WTC11 (cell line): ENCODE measurements around the gene COL21A1. TPM values are rescaled to one million over a fixed set of nuclear protein-coding genes. Genes with fewer than 3 reads are reported as not detected.
A peak's percentile ranks its signal among the peaks of the same experiment; 100 is the strongest.

Source experiments
- ATAC-seq: fragments of 200-7000 bp; cut with Tn5 transposase; 2 replicates; pipeline ENCODE4 v1.10.0; 2021; ENCODE audit warnings: mild to moderate bottlenecking, moderate library complexity
- CTCF ChIA-PET: fragments of 300-600 bp; sonication (Branson Sonifier 250); formaldehyde crosslinking; loops from one replicate; lab custom pipeline; 2021; ENCODE audit warnings: antibody characterized with exemption; lab: Charles Lee
- POLR2A ChIA-PET: fragments of 350-600 bp; sonication (Branson Sonifier 250); formaldehyde crosslinking; loops from one replicate; lab custom pipeline; 2021; ENCODE audit warnings: antibody characterized with exemption; lab: Charles Lee
- DNase-seq: peaks from one replicate; pipeline ENCODE4 v3.0.0; 2021; ENCODE audit warnings: low spot score
- H3K27ac Mint-ChIP-seq: 2 replicates; pipeline ENCODE4 v1.8.0; 2021; ENCODE audit warnings: mixed read lengths
- H3K27me3 Mint-ChIP-seq: 2 replicates; pipeline ENCODE4 v1.8.0; 2021; ENCODE audit warnings: low read depth, mild to moderate bottlenecking, moderate library complexity, mixed read lengths
- H3K36me3 Mint-ChIP-seq: 2 replicates; pipeline ENCODE4 v1.8.0; 2021; ENCODE audit warnings: mixed read lengths
- H3K4me1 Mint-ChIP-seq: 2 replicates; pipeline ENCODE4 v1.8.0; 2022; ENCODE audit warnings: mixed read lengths
- H3K4me3 Mint-ChIP-seq: 2 replicates; pipeline ENCODE4 v1.8.0; 2021; ENCODE audit warnings: mild to moderate bottlenecking, moderate library complexity, mixed read lengths
- H3K9me3 Mint-ChIP-seq: 2 replicates; pipeline ENCODE4 v1.8.0; 2021; ENCODE audit warnings: mixed read lengths
- ATF6 ChIP-seq: sonication (generic); formaldehyde crosslinking; IDR thresholded peaks from 2 replicates; pipeline ENCODE4 v1.8.1; 2023; ENCODE audit warnings: mild to moderate bottlenecking, missing genetic modification reagents
- CREB1 ChIP-seq: sonication (generic); formaldehyde crosslinking; IDR thresholded peaks from 2 replicates; pipeline ENCODE4 v1.8.0; 2023; ENCODE audit warnings: mild to moderate bottlenecking, missing genetic modification reagents
- E2F1 ChIP-seq: sonication (generic); formaldehyde crosslinking; IDR thresholded peaks from 2 replicates; pipeline ENCODE4 v1.8.0; 2022; ENCODE audit warnings: mild to moderate bottlenecking, missing genetic modification reagents
- EMX1 ChIP-seq: fragments of 250-450 bp; sonication (Bioruptor Pico); IDR thresholded peaks from 2 replicates; pipeline ENCODE4 v1.8.0; 2021; ENCODE audit warnings: mild to moderate bottlenecking
- ETV6 ChIP-seq: sonication (generic); formaldehyde crosslinking; IDR thresholded peaks from 2 replicates; pipeline ENCODE4 v1.8.1; 2022; ENCODE audit warnings: mild to moderate bottlenecking, missing genetic modification reagents
- FOXP1 ChIP-seq: sonication (generic); formaldehyde crosslinking; IDR thresholded peaks from 2 replicates; pipeline ENCODE4 v1.8.0; 2022; ENCODE audit warnings: missing genetic modification reagents, mild to moderate bottlenecking, moderate library complexity, borderline replicate concordance
- FOXP4 ChIP-seq: sonication (generic); formaldehyde crosslinking; IDR thresholded peaks from 2 replicates; pipeline ENCODE4 v1.8.0; 2022; ENCODE audit warnings: mild to moderate bottlenecking, missing genetic modification reagents
- GRHL2 ChIP-seq: fragments of 250-450 bp; sonication (Bioruptor Pico); IDR thresholded peaks from 2 replicates; pipeline ENCODE4 v1.8.0; 2022; ENCODE audit warnings: mild to moderate bottlenecking, moderate library complexity; ENCODE audit not compliant: insufficient replicate concordance, severe bottlenecking
- IRF2 ChIP-seq: sonication (generic); formaldehyde crosslinking; IDR thresholded peaks from 2 replicates; pipeline ENCODE4 v1.8.0; 2022; ENCODE audit warnings: low read depth, missing genetic modification reagents, borderline replicate concordance
- MYBL2 ChIP-seq: sonication (generic); formaldehyde crosslinking; IDR thresholded peaks from 2 replicates; pipeline ENCODE4 v1.8.1; 2023; ENCODE audit warnings: mild to moderate bottlenecking, moderate library complexity, missing genetic modification reagents
- NFATC4 ChIP-seq: fragments of 250-450 bp; sonication (Bioruptor Pico); IDR thresholded peaks from 2 replicates; pipeline ENCODE4 v1.9.0; 2021; ENCODE audit warnings: mild to moderate bottlenecking
- PRDM15 ChIP-seq: sonication (generic); formaldehyde crosslinking; IDR thresholded peaks from 2 replicates; pipeline ENCODE4 v1.8.0; 2022; ENCODE audit warnings: missing genetic modification reagents
- USF2 ChIP-seq: sonication (generic); formaldehyde crosslinking; IDR thresholded peaks from 2 replicates; pipeline ENCODE4 v1.8.1; 2023; ENCODE audit warnings: mild to moderate bottlenecking, missing genetic modification reagents, moderate library complexity
- ZNF138 ChIP-seq: sonication (generic); formaldehyde crosslinking; conservative IDR thresholded peaks from 2 replicates; pipeline ENCODE4 v1.8.1; 2022; ENCODE audit warnings: mild to moderate bottlenecking, moderate library complexity, missing genetic modification reagents
- ZNF263 ChIP-seq: sonication (generic); formaldehyde crosslinking; IDR thresholded peaks from 2 replicates; pipeline ENCODE4 v1.8.1; 2022; ENCODE audit warnings: low read depth, mild to moderate bottlenecking, moderate library complexity, missing genetic modification reagents
- ZNF671 ChIP-seq: fragments of 250-450 bp; sonication (Bioruptor Pico); IDR thresholded peaks from 2 replicates; pipeline ENCODE4 v1.8.0; 2021; ENCODE audit warnings: mild to moderate bottlenecking
- total RNA-seq: library from RNA; stranded (reverse); gene quantifications from 3 replicates; pipeline ENCODE4 v1.2.3, GENCODE V29; 2021

The COL21A1 gene
- total RNA-seq, 1 experiment from 2014 or later = 4.4 TPM

- TF ChIP-seq FOXP4 (CRISPR knock-in tag) = no peak
- no peak for TF ChIP-seq FOXP1
- TF ChIP-seq ETV6 (CRISPR knock-in tag) = no peak
- no peak for TF ChIP-seq ZNF138
- TF ChIP-seq NFATC4 (CRISPR knock-in tag) = no peak
- TF ChIP-seq ATF6 = no peak
- TF ChIP-seq E2F1 = no peak
- TF ChIP-seq ZNF671 (CRISPR knock-in tag) = no peak
- no peak for TF ChIP-seq MYBL2
- no peak for TF ChIP-seq CREB1
- no peak for TF ChIP-seq ZNF263 (CRISPR knock-in tag)
- TF ChIP-seq EMX1 (CRISPR knock-in tag) = no peak
- peaks cover 51% of the 10 kb centered on the region for H3K4me1 Mint-ChIP-seq
- peak overlapping the region; percentile 27; the same call in 1 of the 2 replicates for H3K27ac Mint-ChIP-seq
- ATAC-seq = no peak
- no peaks in the 10 kb centered on the region for H3K36me3 Mint-ChIP-seq
- POLR2A ChIA-PET = no interaction called here
- DNase-seq = no peak
- H3K9me3 Mint-ChIP-seq = no peaks in the 10 kb centered on the region
- no peak overlapping the region for H3K4me3 Mint-ChIP-seq
- CTCF ChIA-PET = interaction anchor here (1.9 kb wide), 1 partner anchor 49 kb away, joined by 5 read pairs; no protein-coding TSS in a partner anchor
- H3K27me3 Mint-ChIP-seq = no peaks in the 10 kb centered on the region
Measured at GRCh38 chr6:56242346-56242745, 5.0 kb downstream of the COL21A1 start.

GRCh38 chr6:56241124-56241802 is 6.1 kb downstream of the COL21A1 start:
- TF ChIP-seq IRF2 (CRISPR knock-in tag) (no peak), CREB1 (no peak), USF2 (CRISPR knock-in tag) (no peak), PRDM15 (CRISPR knock-in tag) (no peak), GRHL2 (no peak)
- Mint-ChIP-seq H3K4me1 (peaks cover 49% of the 10 kb centered on the region), H3K4me3 (no peak overlapping the region), H3K27me3 (no peaks in the 10 kb centered on the region), H3K27ac (no peak overlapping the region), H3K36me3 (no peaks in the 10 kb centered on the region), H3K9me3 (no peaks in the 10 kb centered on the region)
- DNase-seq (no peak), ATAC-seq (no peak)
- ChIA-PET POLR2A (no interaction called here), CTCF (interaction anchor here (1.9 kb wide), 1 partner anchor 51 kb away, joined by 5 read pairs; no protein-coding TSS in a partner anchor)
